CD4-positive, alpha-beta T cell (primary cell): ENCODE data around the gene GAS6. TPM values are rescaled to one million over a fixed set of nuclear protein-coding genes. Genes with fewer than 3 reads are reported as not detected.

Source experiments
- ATAC-seq: fragments of 200-7000 bp; cut with Tn5 transposase; one replicate; pipeline ENCODE4 v1.10.0; 2022; ENCODE audit warnings: mild to moderate bottlenecking; ENCODE audit not compliant: poor library complexity
- CTCF ChIA-PET: fragments of 350-600 bp; sonication (Branson Sonifier 250); formaldehyde crosslinking; loops from one replicate; lab custom pipeline; 2021; ENCODE audit warnings: antibody characterized with exemption, inconsistent platforms; lab: Charles Lee
- POLR2A ChIA-PET: fragments of 350-600 bp; sonication (Branson Sonifier 250); formaldehyde crosslinking; loops from one replicate; lab custom pipeline; 2021; ENCODE audit warnings: antibody characterized with exemption, inconsistent platforms; lab: Charles Lee
- DNase-seq, 14 experiments: peaks; one replicate each; pipeline ENCODE4 v3.0.0-alpha.2; 2013 to 2020; ENCODE audit warnings: mixed read lengths in 2 of 14
- H3K27ac ChIP-seq, 2 donors: one replicate each; pipeline versions ENCODE4 v1.5.1 to v1.7.0; 2013; ENCODE audit warnings: low read length in 2 of 2, low read depth in 1 of 2, mild to moderate bottlenecking in 1 of 2
- H3K27me3 ChIP-seq, 2 experiments: 1 replicate in 1 of 2; 2 replicates in 1 of 2; pipeline versions ENCODE4 v1.6.1 to v1.7.0; 2013; ENCODE audit warnings: low read length in 2 of 2, control low read depth in 1 of 2, mild to moderate bottlenecking in 1 of 2, moderate library complexity in 1 of 2; ENCODE audit not compliant: insufficient read depth in 2 of 2, control insufficient read depth in 1 of 2
- H3K36me3 ChIP-seq: one replicate; pipeline ENCODE4 v1.6.1; 2013; ENCODE audit warnings: low read length, control low read depth; ENCODE audit not compliant: insufficient read depth
- H3K4me1 ChIP-seq: one replicate; pipeline ENCODE4 v1.6.1; 2013; ENCODE audit warnings: low read length, control low read depth; ENCODE audit not compliant: insufficient read depth
- H3K4me3 ChIP-seq: one replicate; pipeline ENCODE4 v1.5.1; 2013; ENCODE audit warnings: mild to moderate bottlenecking, low read length, moderate library complexity
- H3K9me3 ChIP-seq, 2 experiments: 1 replicate in 1 of 2; 2 replicates in 1 of 2; pipeline versions ENCODE4 v1.6.1 to v1.7.0; 2013; ENCODE audit warnings: low read length in 2 of 2, mild to moderate bottlenecking in 2 of 2, control low read depth in 1 of 2, moderate library complexity in 1 of 2; ENCODE audit not compliant: control insufficient read depth in 1 of 2, insufficient read depth in 1 of 2
- H3K27ac Mint-ChIP-seq: one replicate; pipeline ENCODE4 v1.8.0; 2020; ENCODE audit warnings: mixed read lengths
- H3K27me3 Mint-ChIP-seq: one replicate; pipeline ENCODE4 v1.8.0; 2021; ENCODE audit warnings: mixed read lengths
- H3K36me3 Mint-ChIP-seq: one replicate; pipeline ENCODE4 v1.8.0; 2021; ENCODE audit warnings: low read depth, mixed read lengths
- H3K4me1 Mint-ChIP-seq: one replicate; pipeline ENCODE4 v1.8.0; 2021; ENCODE audit warnings: low read depth, mixed read lengths
- H3K4me3 Mint-ChIP-seq: one replicate; pipeline ENCODE4 v1.8.0; 2020; ENCODE audit warnings: mild to moderate bottlenecking, mixed read lengths
- H3K9me3 Mint-ChIP-seq: one replicate; pipeline ENCODE4 v1.8.0; 2020; ENCODE audit warnings: mixed read lengths
- CTCF ChIP-seq: fragments of 200-600 bp; IDR thresholded peaks from one replicate; pipeline ENCODE4 v1.8.0; 2022; ENCODE audit warnings: antibody characterized with exemption, mild to moderate bottlenecking
- intact Hi-C, 2 experiments: fragments of 100-400 bp; cut with DNase I in 1 of 2; cut with micrococcal nuclease in 1 of 2; formaldehyde crosslinking; loops; one replicate each; pipeline versions ENCODE4 v1.15.1 to v1.9.0; 2023 to 2025; cut with DNase I, micrococcal nuclease
- total RNA-seq, 174 experiments: library from RNA in 2 of 174; stranded (reverse) in 2 of 174; gene quantifications; one replicate each; pipeline ENCODE4 v1.2.3 and lab custom pipeline; 2021 to 2026

Gene GAS6
- total RNA-seq, 2 experiments from 2014 or later = 0.52 to 1.0 TPM

DNA sequence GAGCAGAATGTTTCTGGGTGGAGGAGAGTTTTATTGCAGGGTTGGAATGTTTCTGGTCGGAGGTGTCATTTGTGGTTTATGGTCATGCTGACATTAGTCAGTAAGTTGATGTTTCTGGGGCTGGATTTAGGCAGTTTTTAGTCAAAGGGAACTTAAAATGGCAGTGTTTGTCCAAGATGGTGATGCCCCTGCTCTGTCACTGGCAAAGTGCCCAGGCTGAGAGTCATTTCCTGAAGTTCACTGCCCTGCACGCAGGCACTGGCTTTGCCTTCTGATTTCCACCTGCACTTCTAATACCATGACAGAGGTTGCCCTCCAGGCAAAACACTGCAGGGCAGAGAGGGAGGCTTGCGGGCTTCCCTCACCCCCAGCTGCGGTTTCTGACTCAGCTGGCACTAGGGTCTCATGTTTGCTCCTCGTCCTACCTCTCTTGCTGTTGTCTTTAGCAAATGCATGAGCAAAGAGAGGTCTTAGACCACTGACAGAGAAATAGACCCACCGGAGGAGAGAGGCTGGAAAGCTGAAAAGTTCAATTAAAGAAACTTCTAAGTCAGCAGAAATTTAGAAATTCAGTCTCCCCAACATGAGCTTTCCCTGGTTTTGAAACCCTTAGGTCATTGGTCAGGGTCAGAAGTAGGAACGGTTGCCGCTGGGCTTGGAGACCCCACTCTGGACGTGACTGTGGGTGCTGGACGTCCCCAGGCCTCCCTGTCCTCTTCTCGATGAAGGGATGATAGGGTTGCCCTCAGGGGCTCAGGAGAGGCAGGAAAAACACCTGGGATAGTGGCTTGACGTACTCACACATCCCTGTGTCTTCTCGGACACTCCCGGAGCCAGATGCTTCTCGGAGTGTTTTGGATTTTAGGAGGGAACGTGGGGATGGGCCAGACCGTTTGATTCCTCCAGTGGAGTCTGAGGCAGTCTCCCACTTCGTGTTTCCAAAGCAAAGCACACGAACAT is 78.5 kb downstream of the GAS6 start:
- no peak overlapping the region for H3K4me3 Mint-ChIP-seq
- ATAC-seq = no peak
- intact Hi-C loops = no loop called here
- no peaks in the 10 kb centered on the region for H3K9me3 ChIP-seq
- DNase-seq = peak in 1 of 14 experiments; percentile 11
- H3K27me3 ChIP-seq = peaks cover 0 to 3% of the 10 kb centered on the region in 2 experiments
- no peaks in the 10 kb centered on the region for H3K36me3 ChIP-seq
- H3K27me3 Mint-ChIP-seq = peaks cover 22% of the 10 kb centered on the region
- no peaks in the 10 kb centered on the region for H3K4me1 Mint-ChIP-seq
- no peak for TF ChIP-seq CTCF
- CTCF ChIA-PET = no interaction called here
- H3K27ac ChIP-seq = no peak overlapping the region
- POLR2A ChIA-PET = no interaction called here
- H3K36me3 Mint-ChIP-seq = no peaks in the 10 kb centered on the region
- H3K9me3 Mint-ChIP-seq = no peaks in the 10 kb centered on the region
- no peak overlapping the region for H3K4me3 ChIP-seq
- no peak overlapping the region for H3K27ac Mint-ChIP-seq
- H3K4me1 ChIP-seq = no peaks in the 10 kb centered on the region

DNA sequence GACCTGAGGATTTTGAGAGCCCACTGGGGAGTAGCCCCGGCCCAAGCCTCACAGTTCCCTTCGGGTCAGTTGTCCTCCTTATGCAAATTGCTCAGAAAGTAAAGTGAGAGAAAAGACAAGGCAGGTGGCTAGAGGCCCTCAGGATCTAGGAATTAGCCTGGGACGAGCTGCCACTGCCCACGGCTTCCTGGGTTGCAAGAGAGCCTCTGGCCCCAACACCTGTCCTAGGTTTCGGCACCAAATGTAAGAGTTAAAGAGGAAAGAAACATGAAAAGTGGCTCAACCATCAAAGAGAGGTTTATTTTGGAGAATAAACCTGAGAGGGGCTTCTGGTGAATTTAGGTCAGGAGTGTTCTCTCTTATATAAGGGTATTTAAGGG is 79.2 kb downstream of the GAS6 start:
- POLR2A ChIA-PET = no interaction called here

DNA sequence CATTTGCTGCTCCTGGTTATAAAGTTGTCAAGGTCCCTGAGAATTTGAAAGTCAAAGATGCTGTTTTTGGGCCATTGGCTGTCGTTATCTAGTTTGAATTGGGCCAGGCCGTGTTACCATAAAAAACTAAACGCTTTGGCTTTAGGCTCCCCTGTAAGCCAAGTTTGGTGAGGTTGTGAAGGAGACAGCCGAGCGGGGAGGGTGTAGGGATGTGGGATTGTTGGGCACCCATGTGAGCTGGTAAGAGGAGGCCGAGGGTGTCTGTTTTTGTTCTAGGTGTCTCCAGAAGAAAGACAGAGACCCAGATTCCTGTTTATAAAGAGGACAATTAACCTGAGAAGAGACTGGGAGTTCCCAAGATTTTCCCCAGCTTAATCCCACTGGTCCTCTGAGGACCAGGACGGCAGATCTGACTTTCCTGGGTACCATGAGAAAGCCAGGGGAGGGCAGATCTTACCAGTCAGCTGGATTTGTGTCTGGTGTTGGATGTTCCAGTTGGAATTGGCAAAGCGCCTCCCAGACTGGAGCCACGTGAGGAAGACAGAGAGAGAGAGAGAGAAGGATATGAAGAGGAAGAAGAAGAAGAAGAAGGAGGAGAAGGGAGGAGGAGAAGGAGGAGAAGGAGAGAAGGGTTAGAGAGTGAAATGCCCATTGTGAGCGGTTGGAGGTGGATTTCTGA is 79.8 kb downstream of the GAS6 start:
- no peak for TF ChIP-seq CTCF
- H3K27me3 Mint-ChIP-seq = peaks cover 20% of the 10 kb centered on the region
- no peak overlapping the region for H3K27ac ChIP-seq
- no peaks in the 10 kb centered on the region for H3K9me3 ChIP-seq
- peaks cover 0 to 3% of the 10 kb centered on the region in 2 experiments for H3K27me3 ChIP-seq
- CTCF ChIA-PET = no interaction called here
- H3K4me3 ChIP-seq = no peak overlapping the region
- H3K36me3 ChIP-seq = no peaks in the 10 kb centered on the region
- no peak overlapping the region for H3K27ac Mint-ChIP-seq
- DNase-seq (peak in 1 of 14 experiments; percentile 16), ATAC-seq (no peak)
- no peak overlapping the region for H3K4me3 Mint-ChIP-seq
- H3K4me1 Mint-ChIP-seq = no peaks in the 10 kb centered on the region
- intact Hi-C loops = no loop called here
- no peaks in the 10 kb centered on the region for H3K36me3 Mint-ChIP-seq
- POLR2A ChIA-PET = no interaction called here
- no peaks in the 10 kb centered on the region for H3K9me3 Mint-ChIP-seq
- no peaks in the 10 kb centered on the region for H3K4me1 ChIP-seq

More for the DNA sequence above, 79.2 kb downstream of the GAS6 start:
- CTCF ChIA-PET = no interaction called here
- Histone ChIP-seq H3K9me3 (no peaks in the 10 kb centered on the region), H3K27ac (no peak overlapping the region), H3K4me1 (no peaks in the 10 kb centered on the region), H3K36me3 (no peaks in the 10 kb centered on the region), H3K4me3 (no peak overlapping the region), H3K27me3 (peaks cover 0 to 3% of the 10 kb centered on the region in 2 experiments)
- no peak for DNase-seq
- intact Hi-C loops = no loop called here
- Mint-ChIP-seq H3K9me3 (no peaks in the 10 kb centered on the region), H3K27ac (no peak overlapping the region), H3K27me3 (peaks cover 22% of the 10 kb centered on the region), H3K4me3 (no peak overlapping the region), H3K36me3 (no peaks in the 10 kb centered on the region), H3K4me1 (no peaks in the 10 kb centered on the region)
- TF ChIP-seq CTCF = no peak
- ATAC-seq = no peak
